ENCODE results near the gene ZNF615.
"Not testable (repeated sequence)": the region's sequence is repeated elsewhere in the genome, so short reads cannot be mapped to it uniquely, and the experiment has no call there.

ZNF615 gene

DNA sequence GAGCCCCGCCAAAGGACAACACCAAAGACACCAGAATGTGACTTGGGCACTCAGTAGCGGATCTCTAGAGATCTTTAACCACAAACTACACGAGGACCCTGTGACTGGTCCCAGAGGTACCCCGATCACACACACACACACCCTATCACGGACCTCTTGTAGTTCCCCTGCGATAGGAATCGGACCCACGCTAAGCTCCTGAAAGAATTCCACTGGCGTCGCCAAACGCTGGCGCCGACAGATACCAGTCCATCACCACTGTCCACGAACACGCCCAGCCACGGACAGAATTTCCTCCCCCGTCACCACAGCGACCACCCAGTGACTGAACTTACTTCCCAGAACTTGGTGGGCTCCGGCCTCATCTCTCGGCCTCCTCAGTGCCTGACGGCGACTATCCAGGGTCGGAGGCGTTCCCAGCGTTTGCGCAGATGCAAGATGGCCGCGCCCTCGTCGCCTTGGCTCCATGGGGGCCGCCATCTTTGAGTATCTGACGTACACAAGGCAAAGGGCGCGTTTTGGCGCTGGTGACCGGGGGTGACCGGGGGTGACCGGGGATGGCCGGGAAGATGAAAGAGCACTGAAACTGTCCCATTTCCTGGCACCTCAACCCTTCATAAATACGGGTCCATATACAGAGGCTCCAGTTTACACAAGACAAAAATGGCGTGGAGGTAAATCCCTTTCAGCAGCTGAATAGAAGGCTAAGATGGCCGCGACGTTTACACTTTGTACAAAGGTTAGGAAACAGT lies at the start of gene ZNF615:
ZNF615 (minus strand) TSS at position 406 of the 752 bp plus-strand sequence. CDS start 4,500 bp downstream, outside the sequence.
- DNase-seq, result peak; percentile 90

DNA sequence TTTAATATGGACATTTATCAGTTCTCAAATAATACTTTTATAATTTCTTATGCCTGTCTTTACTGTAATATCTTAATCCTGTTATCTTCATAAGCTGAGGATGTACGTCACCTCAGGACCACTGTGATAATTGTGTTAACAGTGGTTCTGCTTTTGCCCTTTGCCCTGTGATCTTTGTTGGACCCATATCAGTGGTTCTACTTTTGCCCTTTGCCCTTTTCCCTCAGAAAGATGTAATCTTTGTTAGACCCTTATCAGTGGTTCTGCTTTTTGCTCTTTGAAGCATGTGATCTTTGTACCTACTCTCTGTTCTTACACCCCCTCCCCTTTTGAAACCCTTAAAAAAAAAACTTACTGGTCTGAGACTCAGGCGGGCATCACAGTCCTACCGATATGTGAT lies 48.5 kb upstream of the ZNF615 start:
- not testable (repeated sequence) for DNase-seq

DNA sequence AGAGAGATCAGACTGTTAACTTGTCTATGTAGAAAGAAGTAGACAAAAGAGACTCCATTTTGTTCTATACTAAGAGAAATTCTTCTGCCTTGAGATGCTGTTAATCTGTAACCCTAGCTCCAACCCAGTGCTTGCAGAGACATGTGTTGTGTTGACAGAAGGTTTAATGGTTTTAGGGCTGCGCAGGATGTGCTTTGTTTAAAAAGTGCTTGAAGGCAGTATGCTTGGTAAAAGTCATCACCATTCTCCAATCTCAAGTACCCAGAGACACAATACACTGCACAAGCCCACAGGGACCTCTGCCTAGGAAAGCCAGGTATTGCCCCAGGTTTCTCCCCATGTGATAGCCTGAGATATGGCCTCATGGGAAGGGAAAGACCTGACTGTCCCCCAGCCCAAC lies 43.7 kb upstream of the ZNF615 start:
- DNase-seq, result not testable (repeated sequence)

DNA sequence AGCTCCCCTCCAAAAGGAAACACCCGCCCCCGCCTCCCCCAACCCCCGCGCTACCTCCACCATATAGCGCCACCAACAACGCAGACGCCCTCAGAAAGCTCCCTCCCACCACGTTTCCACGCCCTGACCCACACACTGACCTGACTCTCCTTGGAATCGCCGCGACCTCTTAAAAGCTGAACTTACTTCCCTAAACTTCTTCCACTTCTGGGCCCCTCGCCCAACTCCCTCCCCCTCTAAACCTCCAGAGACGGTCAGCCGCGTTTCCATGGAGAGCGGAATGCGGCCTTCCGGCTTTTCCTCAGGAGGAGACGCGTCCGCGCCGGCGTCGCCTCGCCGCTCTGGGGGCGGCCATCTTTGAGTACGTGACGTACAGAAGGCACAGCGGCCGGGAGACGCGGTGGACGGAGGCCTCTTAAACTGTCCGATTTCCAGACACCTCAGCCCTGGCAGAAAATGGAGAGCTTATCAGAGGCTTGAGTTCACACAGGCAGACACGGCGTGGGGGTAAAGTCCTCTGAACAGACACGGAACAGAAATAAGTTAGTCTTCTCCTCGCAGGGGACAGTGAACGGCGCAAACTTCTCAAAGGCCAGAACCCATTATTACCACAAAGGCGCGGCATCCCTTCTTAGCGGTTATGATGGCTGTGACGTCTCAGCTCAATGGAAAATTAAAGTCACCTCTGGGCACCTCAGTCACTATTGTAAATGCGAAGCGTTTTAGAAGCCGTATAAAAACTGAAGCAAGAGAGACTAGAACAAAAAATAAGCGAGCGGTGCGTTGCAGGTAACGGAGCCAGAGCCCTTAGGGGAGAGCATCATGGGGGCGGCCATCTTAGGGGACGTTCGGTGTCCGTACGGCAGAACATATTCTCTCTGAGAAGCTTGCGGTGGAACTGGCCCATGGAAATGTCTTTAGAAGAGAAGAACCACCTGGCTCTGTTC lies 40.8 kb upstream of the ZNF615 start, which contains the start of gene ZNF432:
ZNF432 (minus strand) TSS at position 284 of the 947 bp plus-strand sequence. CDS start 1,970 bp downstream, outside the sequence.
- DNase-seq, result peak; percentile 87

DNA sequence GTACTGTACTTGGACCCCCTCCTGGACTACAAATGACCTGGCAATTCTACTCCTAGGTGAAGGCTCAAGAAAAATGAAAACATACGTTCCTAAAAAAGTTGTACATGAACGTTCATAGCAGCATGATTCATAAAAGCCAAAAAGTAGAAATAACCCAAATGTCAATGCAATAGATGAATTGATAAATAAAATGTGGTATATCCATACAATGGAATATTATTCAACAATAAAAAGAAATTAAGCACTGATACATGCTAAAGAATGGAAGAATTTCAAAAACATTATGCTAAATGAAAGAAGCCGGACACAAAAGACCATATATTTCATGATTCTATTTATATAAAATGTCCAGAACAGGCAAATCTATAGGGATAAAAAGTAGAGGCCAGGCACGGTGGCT lies 31.2 kb upstream of the ZNF615 start:
- no peak for DNase-seq

DNA sequence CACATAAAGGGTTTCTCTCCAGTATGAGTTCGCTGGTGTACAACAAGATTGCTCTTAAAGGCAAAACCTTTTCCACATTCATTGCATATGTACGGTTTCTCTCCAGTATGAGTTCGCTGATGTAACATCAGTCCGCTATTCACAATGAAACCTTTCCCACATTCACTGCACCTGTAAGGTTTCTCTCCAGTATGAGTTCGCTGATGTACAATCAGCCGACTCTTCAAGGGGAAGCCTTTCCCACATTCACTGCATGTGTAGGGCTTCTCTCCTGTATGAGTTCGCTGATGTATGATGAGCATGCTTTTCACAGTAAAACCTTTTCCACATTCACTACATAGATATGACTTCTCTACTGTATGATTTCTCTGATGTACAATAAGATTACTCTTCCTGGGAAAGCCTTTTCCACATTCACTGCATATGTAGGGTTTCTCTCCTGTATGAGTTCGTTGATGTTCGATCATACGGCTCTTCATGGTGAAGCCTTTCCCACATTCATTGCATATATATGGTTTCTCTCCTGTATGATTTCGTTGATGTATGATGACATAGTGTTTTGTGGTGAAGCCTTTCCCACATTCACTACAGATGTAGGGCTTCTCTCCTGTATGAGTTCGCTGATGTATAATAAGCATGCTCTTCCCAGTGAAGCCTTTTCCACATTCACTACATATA lies 26.2 kb upstream of the ZNF615 start:
- no peak for DNase-seq

DNA sequence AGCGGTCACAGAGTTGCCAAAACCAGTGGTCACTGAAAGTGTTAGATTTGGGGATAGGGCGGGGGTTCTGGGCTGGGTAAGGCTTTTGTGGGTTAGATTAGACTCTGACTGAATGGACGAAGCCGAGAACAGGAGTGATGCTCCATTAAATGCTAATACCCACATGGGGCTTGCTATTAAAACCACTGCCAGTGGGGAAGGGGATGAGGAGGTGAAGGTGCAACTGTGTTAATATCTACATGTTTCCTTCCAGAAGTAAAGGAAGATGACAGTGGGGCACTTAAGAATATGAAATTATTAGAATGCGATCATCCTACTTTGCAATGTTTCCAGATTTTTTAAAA lies 20.7 kb upstream of the ZNF615 start:
- DNase-seq, result no peak

DNA sequence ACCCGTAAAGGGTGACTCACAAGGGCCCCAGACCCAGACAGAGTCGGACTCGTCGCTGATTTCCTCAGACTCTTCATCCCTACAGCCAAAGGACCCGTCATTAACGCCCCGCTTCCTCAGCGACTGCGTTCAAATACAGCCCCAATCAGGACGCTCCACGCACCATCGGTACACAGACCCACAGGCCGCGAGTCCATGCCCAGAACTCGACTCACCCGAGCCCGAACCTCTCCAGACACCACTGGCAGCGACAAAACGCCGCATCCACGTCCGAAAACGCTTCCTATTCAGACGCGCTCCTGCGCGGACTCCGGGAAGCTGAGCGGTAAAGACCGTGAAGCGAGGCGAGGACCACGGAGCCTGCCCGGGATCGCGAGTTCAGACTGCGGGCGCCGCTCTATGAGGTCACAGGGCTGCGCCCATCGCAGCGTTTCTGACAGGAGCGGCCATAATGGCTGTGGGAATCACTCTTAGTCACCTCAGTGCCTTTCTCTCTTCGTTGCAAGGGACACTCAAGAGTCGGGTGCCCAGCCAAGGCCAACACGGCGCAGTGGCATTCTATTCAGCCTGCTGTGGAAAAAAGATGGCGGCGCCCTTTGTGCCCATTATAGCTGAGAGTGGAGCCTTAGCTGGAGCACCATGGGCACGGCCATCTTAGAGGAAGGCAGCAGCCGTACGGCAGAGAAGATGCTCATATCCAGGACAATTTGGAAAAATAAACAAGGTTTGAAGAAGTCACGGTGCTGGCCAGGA lies 20.2 kb upstream of the ZNF615 start, which contains the start of gene ZNF614:
ZNF614 (minus strand) TSS at position 353 of the 753 bp plus-strand sequence. CDS start 2,634 bp downstream, outside the sequence.
- peak; percentile 89 for DNase-seq

DNA sequence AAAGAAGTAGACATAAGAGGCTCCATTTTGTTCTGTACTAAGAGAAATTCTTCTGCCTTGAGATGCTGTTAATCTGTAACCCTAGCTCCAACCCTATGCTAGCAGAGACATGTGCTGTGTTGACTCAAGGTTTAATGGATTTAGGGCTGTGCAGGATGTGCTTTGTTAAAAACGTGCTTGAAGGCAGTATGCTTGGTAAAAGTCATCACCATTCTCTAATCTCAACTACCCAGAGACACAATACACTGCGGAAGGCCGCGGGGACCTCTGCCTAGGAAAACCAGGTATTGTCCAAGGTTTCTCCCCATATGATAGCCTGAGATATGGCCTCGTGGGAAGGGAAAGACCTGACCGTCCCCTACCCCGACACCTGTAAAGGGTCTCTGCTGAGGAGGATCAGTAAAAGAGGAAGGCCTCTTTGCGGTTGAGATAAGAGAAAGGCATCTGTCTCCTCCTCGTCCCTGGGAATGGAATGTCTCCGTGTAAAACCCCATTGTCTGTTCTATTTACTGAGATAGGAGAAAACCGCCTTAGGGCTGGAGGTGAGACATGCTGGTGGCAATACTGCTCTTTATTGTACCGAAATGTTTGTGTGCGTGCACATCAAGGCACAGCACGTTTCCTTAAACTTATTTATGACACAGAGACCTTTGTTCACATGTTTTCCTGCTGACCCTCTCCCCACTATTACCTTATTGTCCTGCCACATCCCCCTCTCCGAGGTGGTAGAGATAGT lies 18.4 kb upstream of the ZNF615 start:
- DNase-seq, result not testable (repeated sequence)

DNA sequence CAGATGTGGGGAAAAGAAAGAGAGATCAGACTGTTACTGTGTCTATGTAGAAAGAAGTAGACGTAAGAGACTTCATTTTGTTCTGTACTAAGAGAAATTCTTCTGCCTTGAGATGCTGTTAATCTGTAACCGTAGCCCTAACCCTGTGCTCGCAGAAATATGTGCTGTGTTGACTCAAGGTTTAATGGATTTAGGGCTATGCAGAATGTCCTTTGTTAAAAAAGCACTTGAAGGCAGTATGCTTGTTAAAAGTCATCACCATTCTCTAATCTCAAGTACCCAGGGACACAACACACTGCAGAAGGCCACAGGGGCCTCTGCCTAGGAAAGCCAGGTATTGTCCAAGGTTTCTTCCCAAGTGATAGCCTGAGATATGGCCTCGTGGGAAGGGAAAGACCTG lies 16.5 kb upstream of the ZNF615 start:
- not testable (repeated sequence) for DNase-seq

DNA sequence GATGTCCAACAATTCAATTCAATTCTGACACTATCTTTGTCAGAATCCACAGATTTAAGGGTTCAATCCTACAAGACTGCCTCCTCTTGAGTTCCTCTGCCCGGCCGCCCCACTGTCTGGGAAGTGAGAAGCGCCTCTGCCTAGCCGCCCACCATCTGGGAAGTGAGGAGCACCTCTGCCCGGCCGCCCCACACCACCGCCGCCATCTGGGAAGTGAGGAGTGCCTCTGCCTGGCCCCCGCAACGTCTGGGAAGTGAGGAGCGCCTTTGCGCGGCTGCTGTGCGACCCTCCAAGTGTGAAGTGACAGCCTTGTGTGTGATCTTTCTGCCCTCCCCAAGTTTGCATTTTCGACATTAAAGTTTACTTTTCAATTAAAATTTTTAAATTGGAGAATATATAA lies 14.2 kb upstream of the ZNF615 start:
- DNase-seq, result no peak

DNA sequence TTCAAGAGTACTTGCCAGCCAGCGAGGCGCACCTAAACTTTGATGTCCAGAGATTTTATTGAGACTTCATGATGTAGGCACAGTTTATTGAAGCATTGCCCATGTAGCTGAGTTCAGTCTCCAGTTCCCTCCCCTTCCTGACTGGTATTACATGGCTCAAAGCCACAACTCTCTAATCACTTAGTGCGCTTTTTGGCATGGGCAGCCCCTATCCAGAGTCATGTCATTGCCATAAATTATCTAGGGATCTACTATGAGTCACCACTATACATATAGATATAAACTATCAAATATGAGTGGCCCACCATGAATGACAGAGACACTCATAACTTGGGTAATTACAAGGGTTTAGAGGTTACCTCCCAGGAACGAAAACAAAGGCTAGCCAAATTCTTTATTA lies 12.5 kb upstream of the ZNF615 start:
- DNase-seq, result no peak

DNA sequence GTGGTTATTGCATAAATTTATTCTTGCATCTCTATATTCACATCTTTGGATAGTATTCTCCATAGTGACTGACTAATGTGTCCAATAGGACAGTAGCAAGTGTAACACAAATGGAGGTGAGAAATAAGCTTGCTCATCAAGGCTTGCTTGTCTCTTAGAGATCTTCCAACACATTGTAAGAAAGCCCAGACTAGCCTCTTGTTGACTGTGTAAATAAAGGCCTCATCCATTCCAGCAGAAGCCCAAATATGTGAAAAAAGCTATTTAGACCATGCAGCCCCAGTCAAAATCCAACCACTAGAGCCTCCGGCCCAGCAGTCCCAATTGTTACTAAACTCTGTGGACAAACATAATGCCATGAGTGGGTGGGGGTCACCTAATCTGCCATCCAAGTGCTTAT lies 2.7 kb upstream of the ZNF615 start:
- no peak for DNase-seq

DNA sequence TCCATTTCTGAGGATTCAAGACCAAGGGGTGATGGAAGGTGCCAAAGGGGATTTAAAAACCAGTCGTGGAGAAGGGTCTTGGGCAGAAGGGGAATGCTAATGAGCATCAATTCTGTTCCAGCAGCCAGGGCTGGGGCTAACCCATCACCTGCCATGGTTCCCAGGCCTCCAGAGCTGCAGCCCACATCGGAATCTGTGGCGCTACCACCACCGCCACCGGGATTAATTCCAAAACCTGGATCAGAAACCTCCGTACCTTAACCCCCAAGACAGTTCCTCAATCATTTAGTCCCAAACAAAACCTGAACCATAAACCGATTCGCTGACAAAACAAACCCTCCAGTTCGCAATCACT lies 583 bp downstream of the ZNF615 start:
- no peak for DNase-seq

DNA sequence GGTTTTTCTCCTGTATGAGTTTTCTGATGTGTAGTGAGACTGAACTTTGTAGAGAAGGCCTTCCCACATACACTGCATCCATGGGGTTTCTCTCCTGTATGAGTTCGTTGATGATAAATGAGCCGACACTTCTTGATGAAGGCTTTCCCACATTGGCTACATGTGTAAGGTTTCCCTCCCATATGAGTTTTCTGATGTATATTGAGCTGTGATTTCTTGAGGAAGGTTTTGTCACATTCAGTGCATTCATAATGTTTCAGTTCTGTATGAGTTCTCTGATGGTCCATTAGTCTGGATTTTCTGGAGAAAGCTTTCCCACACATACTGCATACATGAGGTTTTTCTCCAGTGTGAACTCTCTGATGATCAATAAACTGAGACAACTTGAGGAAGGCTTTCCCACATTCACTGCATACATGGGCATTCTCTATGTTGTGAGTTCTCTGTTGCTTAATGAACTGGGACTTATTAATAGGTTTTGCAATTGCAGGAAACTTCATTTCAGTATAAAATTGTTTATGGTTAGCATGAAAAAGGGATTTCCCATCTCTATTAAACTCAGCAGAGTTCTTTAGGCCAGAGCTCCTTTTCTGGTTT lies 13.9 kb downstream of the ZNF615 start:
- no peak for DNase-seq

DNA sequence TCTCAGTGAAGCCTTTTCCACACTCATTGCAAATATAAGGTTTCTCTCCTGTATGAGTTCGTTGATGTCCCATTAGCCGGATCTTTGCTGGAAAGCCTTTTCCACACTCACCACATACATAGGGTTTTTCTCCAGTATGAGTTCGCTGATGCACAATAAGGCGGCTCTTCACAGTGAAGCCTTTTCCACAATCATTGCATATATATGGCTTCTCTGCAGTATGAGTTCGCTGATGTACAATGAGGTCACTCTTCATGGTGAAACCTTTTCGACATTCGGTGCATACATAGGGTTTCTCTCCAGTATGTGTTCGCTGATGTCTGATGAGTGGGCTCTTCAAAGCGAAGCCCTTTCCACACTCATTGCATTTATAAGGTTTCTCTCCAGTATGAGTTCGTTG lies 14.6 kb downstream of the ZNF615 start:
- no peak for DNase-seq

DNA sequence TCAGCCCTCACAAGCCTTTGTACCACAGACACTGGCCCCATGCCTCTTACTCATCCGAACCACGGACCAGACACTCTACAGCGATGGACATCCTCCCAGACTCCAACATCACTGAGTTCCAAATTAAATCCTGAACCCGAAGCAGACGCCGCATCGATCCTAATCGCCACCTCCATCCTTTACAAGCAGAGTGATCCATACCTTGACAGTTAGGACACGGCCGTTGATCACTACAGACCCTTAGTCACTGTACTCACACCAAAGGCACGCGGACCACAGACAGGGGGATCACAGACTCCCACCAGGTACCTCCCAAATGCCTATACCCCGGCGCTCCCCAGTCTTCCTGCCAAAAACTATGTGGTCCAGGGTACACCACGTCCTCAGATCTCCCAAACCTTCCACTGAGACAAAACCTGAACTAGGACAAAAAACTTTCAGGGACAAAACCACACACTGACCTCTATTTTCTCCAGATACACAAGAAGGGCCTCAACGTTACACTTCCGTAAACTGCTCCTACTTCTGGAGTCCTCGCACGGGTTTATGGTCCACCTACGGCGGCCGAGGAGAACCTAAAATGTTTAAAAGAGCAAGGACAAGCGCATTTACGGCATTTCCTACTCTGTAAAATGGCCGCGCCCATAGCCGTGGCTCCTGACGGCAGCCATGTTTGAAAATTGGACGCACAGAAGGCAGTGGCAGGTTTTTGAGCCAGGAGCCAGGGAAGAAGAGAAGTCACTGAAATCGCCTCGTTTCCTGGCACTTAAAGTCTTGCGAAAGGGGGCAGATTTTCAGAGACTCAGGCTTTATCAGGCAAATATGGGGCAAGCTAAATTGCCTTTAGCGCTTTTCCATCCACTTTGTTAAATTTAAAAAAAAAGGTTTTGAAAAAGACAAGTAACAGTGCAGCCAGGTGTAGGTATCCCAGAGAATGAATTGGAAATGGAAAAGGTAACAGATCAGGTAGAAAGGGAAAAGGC lies 21.4 kb downstream of the ZNF615 start, which contains the start of gene ZNF350:
ZNF350 (minus strand) TSS at position 532 of the 983 bp plus-strand sequence. CDS start 12,480 bp downstream, outside the sequence.
- DNase-seq, result peak; percentile 89

DNA sequence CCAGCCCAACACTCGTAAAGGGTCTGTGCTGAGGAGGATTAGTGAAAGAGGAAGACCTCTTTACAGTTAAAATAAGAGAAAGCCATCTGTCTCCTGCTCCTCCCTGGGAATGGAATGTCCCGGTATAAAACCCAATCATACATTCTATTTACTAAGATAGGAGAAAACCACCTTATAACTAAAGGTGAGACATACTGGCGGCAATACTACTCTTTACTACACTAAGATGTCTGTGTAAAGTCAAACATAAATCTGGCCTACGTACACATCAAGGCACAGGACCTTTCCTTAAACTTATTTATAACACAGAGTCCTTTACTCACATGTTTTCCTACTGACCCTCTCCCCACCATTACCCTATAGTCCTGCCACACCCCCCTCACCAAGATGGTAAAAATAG lies 24.6 kb downstream of the ZNF615 start:
- DNase-seq, result no peak

DNA sequence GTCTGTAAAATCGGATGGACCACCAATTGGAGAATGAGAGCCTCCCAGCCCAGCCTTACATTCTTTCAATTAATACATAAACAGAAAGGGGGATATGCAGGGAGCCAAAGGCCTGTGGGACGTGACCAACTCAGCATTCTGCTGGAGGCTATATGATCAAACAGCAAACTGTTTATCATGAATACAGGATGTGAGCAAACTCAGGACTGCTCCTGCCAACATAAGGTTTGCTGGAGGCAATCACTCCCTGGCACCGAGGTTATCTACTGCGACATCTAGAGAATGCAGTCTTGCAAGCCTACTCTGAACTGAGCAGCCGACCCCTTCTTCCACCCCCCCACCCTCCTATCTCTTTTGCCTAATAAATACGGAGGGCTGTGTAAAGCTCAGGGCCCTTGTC lies 27.1 kb downstream of the ZNF615 start:
- not testable (repeated sequence) for DNase-seq

Measured in stimulated activated CD4-positive, alpha-beta T cell treated with anti-CD3 and anti-CD28 coated beads, Interleukin-15, amount 100 ng/mL, for 24 hours (primary cell).